GM18498 (cell line): ENCODE data around the gene C18orf63.
"Not testable (repeated sequence)": the region's sequence is repeated elsewhere in the genome, so short reads cannot be mapped to it uniquely, and the experiment has no call there.

ENCODE experiments used
- ATAC-seq: cut with Tn5 transposase; IDR thresholded peaks from one replicate; pipeline ENCODE4 v1.9.1; 2021; ENCODE audit warnings: mild to moderate bottlenecking, moderate library complexity; ENCODE audit not compliant: unreplicated experiment

The C18orf63 gene

DNA sequence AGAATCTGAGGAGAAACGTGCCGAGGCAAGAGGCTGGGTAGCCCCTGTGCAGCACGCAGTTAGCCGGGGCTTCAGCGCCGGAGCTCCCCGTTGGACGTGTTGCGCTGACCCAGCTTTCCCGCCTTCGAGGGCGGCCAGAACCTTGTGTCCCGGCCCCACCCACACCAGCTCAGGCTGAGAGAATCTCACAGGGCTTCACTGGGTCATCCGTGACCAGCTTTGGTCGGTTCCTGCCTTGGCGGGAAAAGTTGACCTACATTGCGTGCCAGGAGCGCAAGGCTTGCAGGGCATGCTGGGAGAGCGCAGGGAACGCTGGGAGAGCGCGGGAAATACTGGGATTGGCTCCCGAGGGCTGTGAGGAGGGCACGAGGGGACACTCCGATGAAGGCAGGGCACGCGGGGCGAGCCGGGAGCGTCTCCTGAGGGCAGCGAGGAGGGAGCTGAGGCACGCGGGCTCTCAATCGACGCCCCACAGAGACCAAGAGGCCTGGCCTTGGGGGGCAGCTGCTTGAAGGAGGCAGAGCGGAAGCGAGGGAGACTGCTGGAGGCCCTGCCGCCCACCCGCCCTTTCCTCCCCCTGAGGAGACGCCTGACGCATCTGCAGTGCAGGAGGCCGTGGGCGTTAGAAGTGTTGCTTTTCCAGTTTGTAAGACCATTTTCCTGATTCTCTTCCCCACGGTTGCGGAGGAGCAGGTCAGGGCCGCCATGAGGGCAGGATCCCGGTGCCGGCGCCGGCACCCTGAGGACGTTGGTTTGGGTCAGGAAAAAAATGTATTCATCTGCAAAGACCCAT, at the start of gene C18orf63:
C18orf63 (plus strand) TSS at position 376 of the 793 bp plus-strand sequence. CDS start 2,027 bp downstream, outside the sequence.
- ATAC-seq = no peak

DNA sequence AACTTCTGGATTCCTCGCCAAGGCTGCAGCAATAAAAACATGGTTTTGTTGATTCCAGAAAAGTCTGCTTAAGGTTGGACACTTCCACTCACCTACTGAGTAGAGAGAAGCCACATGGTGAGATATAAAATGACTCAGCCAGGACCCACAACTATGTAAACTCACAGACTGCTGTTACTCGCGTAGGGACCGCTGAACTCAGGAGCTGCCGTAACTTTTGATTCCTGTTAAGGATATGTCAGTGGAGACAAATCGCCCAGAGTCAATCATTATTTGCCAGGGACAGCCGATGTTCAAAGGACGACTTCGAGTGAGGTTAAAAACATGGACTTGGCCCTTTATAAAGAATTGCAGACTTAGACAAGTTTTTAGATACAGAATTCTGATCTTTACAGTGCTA, 49.5 kb upstream of the C18orf63 start:
- no peak for ATAC-seq

DNA sequence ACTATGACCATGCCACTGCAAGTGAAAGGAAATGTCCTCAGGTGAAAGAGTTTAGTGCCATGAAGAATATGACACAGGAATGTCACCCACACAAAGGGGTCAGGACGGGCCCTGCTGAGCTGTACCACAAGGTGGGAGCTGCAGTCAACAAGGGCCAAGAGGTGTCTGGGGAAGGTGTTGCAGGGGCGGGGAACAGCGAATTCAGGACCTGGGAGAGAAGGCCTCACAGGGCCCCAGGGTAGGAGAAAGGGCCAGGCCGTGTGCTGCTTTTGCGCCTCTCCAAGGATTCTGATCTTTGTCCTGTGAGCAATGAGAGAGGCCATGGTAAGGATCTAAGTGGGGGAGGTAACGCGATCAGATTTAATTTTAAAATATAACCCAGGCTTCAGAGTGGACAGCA, 47.5 kb upstream of the C18orf63 start:
- no peak for ATAC-seq

DNA sequence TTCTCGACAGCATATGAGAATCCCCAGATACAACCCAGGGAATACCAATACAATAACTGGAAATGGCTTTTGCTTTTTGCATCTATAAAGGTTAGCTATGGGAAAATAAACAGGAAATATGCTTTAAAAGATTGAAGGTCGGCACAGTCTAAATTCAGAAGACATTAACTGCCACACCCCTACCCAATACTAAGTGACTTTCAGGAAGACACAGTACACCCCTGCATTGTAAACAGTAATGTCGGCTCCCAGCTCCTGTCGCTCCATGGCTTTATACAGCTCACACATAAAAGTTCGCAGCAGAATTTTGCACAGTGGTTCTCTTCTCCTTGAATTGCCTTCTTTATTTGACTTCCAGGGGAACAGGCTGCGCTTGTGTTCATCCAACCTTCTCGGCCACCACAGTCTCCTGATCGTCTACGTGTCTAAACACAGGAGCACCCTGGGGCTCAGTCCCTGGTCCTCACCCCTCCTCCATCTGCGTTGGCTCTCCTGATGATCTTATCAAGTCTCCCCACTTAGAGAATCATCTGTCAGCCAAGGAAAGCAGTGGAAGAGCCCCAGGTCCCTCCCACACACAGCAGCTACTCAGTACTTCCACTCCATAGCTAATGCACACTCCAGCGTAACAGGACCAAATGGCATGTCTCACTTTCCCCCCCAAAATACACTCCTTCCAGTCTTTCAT, 46.6 kb upstream of the C18orf63 start:
- ATAC-seq = no peak

DNA sequence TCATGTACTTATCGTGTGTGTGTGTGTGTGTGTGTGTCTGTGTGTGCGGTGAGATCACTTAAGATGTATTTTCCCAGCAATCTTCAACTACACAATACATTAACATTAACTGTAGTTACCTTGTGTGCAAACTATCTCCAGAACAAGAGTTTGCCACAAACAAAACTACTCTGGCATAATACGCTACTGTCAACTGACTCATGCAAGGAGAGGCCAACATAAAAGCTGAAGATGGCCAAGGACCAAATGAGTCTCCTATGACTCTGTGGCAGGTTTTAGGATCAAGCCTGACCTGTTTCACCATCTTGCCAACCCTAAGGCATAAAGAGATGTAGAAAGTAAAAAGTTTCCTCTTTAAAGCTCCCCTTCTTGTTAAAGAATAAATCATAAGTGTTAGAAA, 44.0 kb upstream of the C18orf63 start:
- ATAC-seq = no peak

DNA sequence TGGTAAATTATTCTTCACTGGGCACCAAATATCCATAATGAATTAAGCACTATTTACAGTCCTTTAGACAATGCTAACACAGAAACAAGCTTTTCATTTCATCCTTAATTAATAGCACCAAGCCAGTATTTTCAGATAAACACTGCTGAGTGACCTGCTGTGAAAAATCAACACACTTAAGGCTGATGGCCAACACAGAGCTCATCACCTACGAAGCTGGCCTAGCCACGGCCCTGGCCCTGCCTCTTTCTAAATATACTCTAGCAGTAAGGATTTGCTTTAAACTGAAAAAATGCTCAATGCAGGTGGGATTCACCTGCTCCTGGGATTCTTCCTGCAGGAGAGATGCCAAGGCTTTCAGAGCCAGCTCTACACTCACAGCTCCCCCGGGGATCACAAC, 42.2 kb upstream of the C18orf63 start:
- ATAC-seq = no peak

DNA sequence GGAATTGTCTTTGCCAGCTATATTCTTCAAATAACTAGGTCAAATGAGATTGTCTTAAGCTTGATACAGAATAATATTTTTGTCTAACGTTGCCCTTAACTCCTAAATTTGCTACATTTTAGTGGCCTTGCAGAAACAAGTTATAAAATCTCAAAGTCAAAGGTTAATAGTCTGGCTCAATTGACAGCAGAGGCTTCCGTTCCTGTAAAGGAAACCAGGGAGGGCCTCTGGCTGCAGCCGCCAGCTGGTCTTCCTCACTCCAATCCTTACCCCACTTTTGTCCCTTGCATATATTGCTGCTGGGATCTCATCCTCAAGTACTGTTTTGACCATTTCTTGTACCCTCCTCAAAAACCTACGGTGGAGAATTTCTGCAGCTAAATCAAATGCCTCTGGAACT, 40.9 kb upstream of the C18orf63 start:
- no peak for ATAC-seq

DNA sequence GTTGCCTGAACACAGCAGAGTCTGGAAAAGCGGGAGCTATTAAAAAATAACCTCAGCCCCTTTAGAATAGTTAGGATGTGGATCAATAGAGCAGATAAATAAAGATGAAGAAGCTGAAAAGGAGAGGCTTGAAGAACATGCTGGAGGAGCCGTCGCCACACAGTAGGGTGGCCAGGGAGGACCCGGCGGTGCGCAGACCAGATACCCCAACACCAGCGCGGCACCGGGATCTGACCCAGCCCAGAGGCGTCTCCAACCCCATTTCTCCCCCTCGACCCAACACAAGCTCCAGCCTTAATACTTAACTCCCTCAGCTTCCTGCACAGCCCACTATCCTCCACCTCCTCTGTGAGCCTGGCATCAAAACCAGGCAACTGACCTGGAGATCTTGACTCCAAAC, 39.9 kb upstream of the C18orf63 start:
- no peak for ATAC-seq

DNA sequence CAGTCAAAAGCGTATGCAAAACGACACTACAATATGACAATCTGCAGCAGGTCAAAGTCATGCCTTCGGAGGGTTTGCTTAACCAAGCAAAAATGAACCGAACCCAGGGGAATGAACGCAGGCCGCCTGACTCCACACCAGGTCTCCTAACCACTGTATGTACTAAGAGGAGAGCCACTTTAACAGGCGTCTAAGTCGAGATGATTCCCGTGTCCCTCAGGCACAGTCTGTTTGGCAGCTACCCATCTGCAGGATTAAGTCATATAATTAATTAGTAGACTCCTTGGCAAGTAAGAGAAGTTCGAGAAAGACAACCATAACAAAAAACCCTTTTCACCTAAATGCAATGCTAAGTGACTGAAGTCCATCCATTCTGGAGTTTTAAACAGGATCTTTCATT, 39.0 kb upstream of the C18orf63 start:
- no peak for ATAC-seq

DNA sequence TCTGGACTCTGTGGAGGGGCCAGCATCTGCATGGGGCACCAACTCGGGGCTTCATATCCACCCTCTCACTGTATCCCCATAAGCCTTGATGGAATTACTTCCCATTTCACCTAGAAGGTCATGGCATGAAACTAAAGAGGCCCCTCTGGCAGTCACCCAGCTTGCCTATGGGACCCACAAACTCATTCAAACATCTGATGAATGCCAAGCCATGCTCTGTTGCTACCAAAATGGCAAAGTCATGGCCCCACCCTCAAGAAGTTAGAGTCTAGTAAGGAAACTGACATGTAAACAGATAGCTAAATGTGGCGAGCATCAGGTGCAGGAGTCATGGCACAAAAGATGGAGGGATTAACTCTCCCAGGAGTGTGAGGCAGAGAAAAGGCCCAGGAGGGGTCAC, 38.3 kb upstream of the C18orf63 start:
- no peak for ATAC-seq

DNA sequence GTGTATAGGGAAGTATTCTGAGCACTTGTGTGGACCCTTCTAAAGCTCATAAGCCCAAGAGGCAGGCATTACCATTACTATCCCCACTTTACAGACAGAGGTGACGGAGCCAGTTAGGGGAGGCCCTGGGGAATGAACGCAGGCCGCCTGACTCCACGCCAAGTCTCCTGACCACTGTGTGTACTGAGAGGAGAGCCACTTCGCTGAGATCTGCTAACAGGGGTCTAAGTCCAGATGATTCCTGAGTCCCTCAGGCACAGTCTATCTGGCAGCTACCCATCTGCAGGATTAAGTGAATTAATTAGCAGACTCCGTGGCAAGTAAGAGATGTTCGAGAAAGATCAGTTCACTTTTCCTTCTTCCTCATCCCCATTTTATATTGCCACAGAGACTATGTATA, 37.6 kb upstream of the C18orf63 start:
- no peak for ATAC-seq

DNA sequence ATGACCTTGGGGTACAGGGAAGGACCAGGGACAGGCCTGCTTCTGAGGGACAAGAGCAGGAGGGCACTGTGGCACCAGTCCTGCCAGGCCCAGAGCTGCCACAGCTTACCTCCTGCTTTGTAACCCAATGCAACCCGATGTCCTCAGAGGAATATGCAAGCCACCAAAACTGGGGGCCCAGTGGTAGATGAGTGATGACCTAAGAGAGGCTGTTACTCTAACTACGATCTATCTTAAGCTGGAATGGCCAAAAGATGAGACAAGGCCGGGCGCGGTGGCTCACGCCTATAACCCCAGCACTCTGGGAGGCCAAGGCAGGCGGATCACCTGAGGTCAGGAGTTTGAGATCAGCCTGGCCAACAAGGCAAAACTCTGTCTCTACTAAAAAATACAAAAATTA, 36.7 kb upstream of the C18orf63 start:
- no peak for ATAC-seq

DNA sequence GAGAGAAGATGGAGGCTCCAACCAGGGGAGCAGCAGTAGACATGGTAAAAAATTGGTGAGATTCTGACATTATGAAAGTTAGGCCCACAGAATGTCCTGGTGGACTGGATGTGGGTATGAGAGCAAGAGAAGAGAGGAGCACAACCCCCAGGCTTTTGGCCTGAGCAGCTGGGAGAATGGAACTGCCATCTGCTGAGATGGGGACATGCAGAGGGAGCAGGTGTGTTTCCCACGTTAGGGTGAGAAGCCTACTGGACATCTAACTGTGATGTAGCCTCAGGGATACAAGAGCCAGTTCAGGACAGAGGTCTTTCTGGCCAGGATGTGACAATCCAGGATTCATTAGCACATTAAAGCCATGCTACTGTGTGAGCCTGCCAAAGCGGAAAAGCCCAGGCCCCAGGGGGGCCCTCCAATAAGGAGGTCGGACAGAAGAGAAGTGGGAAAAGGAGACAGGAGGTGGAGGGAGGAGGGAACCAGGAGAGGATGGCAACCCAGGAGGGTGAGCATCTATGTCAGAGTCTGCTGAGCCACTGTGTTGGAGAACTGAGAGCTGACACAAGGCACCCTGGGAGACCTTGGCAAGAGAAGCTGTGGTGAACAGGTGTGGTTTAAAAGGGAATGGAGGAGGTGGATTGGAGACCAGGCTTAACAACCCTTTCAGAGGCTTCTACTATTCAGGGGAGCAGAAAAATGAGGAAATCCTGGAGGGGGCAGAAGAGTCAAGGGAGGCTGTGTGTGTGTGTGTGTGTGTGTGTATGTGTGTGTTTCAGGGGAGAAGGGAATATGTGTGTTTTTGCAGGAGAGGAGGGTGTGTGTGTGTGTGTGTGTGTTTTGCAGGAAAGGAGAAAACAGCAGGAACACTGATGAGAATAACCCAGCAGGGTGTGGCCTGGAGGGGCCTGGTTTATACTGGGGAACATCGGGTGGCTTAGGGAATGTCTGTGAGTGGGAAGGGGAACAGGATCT, 34.3 kb upstream of the C18orf63 start:
- ATAC-seq = no peak

DNA sequence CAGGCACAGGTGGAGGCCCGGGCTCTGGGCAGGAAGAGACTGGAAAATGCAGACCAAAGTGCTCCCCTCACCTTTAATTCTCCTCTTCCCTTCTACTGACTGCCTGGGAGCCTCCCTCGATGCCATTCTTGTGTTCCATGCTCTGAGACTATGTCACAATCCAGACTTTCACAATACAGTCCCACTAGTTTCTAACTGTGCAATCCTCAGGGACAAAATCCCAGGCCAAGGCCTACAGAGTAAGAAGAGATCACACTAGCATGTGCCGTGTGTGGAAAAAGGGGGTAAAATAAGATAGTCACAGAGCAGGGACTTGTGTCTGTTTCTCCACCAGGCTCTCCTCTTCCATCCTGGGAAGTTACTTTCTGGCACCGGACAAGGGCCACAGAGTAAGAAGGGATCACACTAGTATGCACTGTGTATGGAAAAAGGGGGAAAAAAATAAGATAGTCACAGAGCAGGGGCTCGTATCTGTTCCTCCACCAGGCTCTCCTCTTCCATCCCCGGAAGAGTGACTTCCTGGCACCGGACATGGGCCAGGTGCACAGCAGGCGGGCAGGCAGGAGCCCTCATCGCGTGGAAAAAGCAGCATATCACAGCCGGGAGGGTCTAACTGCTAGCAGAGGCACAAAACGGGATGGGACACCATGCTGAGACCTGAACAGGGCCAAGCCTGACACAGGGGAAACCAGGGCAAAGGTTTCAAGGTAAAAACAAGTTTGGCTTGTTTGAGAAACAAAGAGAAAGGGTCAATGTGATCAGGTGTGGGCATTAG, 33.5 kb upstream of the C18orf63 start:
- no peak for ATAC-seq

DNA sequence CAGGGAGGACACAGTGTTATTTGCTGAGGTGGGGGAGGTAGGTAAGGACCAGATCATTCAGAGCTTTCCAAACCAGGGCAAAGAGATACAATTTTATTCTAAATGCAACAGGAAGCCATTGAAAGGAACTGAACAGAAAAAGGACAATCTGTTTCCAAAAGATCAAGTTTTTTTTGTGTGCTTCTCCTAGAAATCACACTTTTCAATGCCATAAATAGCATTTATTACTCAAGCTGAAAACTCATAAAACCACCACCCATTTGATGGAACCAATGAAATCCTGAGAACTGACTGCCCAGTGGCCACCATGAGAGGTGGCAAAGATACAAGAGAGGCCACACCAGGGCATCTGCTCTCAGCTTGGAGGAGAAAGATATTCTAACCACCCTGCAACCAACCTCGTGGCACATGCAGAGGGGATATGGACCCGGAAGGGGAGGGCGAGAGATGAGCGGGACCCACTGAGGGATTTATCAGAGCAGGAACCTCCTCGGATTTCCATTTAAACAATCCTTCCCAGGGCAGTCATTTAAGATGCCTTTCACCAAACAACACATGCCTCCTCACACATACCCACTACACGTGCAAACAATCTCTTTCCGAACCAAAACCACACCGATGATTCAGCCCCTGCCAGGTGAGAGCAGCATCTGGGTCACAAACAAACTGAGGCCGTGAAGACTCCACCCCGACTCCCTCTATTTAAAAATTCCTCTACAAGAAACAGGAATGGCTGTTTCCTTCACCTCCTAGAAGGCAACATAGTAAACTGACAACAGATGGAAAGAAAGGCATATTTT, 32.7 kb upstream of the C18orf63 start:
- no peak for ATAC-seq

DNA sequence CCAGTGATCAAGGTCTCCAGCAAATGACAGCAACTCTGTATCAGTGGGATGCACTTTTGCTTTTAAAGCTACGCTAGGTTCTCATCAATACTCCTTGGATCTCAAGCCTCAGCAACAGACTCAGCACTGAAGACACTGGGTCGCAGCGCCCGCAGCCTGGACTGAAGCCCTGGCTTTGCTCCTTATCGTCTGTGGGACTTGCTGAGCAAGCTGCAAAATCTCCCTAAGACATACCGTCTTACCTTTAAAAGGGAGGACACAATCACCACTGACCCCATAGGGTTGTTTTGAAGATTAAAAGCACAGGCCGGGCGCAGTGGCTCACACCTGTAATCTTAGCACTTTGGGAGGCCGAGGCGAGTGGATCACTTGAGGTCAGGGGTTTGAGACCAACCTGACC, 32.0 kb upstream of the C18orf63 start:
- no peak for ATAC-seq

DNA sequence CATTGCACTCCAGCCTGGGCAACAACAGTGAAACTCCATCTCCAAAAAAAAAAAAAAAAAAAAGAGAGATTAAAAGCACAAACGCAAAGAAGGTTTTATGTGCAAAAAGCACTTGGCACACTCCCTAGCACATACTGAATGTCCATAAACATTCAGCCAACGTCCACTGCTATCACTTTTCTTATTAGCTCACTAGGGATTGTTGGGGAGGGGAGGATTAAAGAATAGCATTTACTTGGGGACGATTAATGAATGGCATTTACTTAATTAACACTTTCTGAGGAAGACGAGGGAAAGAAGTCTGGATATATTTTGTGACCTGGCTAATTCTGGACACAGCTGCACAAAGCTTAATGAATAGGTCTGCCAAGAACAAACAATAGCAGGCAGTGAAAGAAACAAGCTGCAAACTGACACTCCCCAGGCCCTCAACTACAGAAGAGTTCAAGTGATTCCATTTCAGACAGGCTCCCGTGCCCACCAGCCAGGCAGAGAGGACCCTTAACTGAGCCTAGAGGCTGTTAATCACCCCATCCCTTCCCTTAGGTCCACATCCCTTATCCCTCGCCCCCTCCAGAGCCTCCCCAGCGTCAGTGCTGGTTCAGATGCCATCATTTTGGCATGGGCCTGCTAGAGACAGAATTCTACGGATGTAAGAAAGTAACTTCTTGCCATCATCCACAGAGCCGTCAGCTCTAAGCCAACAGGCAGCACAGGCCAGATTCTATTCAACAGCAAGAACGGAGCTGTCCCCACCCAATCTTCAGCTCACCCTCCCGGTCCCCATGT, 31.3 kb upstream of the C18orf63 start:
- no peak for ATAC-seq

DNA sequence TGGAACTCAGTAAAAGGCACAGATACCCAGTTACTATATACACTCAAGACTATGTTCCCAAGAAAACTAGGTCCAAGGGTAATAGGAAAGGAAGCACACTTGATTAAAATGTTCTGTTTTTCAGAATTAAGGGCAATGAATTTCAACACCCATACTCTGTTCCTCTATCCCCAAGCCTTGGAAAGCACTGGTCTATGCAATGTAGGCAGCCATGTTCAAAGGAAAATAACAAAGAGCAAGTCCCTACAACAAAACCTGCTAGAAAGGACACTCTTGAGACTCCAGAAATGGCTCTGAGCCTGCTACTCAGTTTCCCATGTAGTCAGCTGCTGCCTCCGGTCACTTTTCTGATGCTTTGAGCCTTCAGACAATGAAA, 30.7 kb upstream of the C18orf63 start:
- ATAC-seq = no peak

DNA sequence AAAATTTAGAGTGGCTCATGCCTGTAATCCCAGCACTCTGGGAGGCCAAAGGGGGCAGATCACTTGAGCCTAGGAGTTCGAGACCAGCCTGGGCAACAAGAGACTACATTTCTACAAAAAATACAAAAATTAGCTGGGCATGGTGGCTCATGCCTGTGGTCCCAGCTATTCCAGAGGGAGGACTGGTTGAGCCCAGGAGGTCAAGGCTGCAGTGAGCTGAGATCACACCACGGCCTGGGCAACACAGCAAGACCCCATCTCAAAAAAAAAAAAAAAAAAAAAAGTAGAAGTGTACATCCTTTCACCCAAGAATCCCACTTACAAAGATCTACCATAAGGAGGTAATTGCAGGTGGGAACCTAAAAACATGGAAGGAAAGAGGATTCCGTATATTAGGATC, 30.1 kb upstream of the C18orf63 start:
- not testable (repeated sequence) for ATAC-seq
